Activated CD8-positive, alpha-beta memory T cell treated with anti-CD3 and anti-CD28 coated beads for 36 hours (primary cell): Measurements from ENCODE around the gene MIEN1. TPM values are rescaled to one million over a fixed set of nuclear protein-coding genes. Genes with fewer than 3 reads are reported as not detected.
"Not testable (repeated sequence)": the region's sequence is repeated elsewhere in the genome, so short reads cannot be mapped to it uniquely, and the experiment has no call there.

Experiments used
- CTCF ChIA-PET: fragments of 350-600 bp; sonication (Branson Sonifier 250); formaldehyde crosslinking; loops from one replicate; lab custom pipeline; 2021; ENCODE audit warnings: antibody characterized with exemption; lab: Charles Lee
- POLR2A ChIA-PET: fragments of 350-600 bp; sonication (Branson Sonifier 250); formaldehyde crosslinking; loops from one replicate; lab custom pipeline; 2021; ENCODE audit warnings: antibody characterized with exemption; lab: Charles Lee
- total RNA-seq, 2 experiments: library from RNA; stranded (reverse); gene quantifications; one replicate each; pipeline ENCODE4 v1.2.3, GENCODE V29; 2021

MIEN1 gene
- total RNA-seq, 2 experiments from 2014 or later, result 45.2 to 48.1 TPM

- POLR2A ChIA-PET, result interaction anchor here (0.6 to 1.5 kb wide), 7 partner anchors 11 to 106 kb away, joined by 4 to 10 read pairs (median 4); partner anchors contain the start of gene IKZF3
Measured at GRCh38 chr17:39757931-39758873, 27.9 kb upstream of the MIEN1 start.

GRCh38 chr17:39757176-39757662, 26.9 kb upstream of the MIEN1 start:
- POLR2A ChIA-PET, result interaction anchor here (1.4 to 2.5 kb wide), 2 partner anchors 12 to 86 kb away, joined by 7 to 10 read pairs; no protein-coding TSS in a partner anchor
- CTCF ChIA-PET, result interaction anchor here (1.1 to 5.4 kb wide), 5 partner anchors 20 to 136 kb away, joined by 3 to 37 read pairs (median 4); partner anchors contain the start of gene MIEN1

More at GRCh38 chr17:39757931-39758873, 27.9 kb upstream of the MIEN1 start:
- CTCF ChIA-PET, result interaction anchor here (0.7 to 1.7 kb wide), 6 partner anchors 19 to 137 kb away, joined by 3 to 6 read pairs (median 3); partner anchors contain the start of gene MIEN1

- ChIA-PET POLR2A (interaction anchor here (0.5 to 3.2 kb wide), 5 partner anchors 20 to 104 kb away, joined by 3 to 21 read pairs (median 7); partner anchors contain the start of gene MIEN1), CTCF (interaction anchor here (0.6 to 5.4 kb wide), 6 partner anchors 14 to 134 kb away, joined by 3 to 37 read pairs (median 4); no protein-coding TSS in a partner anchor)
Measured at GRCh38 chr17:39756380-39757079, 26.2 kb upstream of the MIEN1 start.

GRCh38 chr17:39755554-39756379, 25.4 kb upstream of the MIEN1 start:
- ChIA-PET CTCF (interaction anchor here (0.6 to 5.4 kb wide), 11 partner anchors 14 to 133 kb away, joined by 3 to 37 read pairs (median 4); partner anchors contain the start of gene IKZF3), POLR2A (interaction anchor here (0.5 to 3.2 kb wide), 9 partner anchors 9 to 109 kb away, joined by 3 to 21 read pairs (median 7); partner anchors contain the start of genes IKZF3 and MIEN1)

- ChIA-PET CTCF (interaction anchor here (0.6 to 5.4 kb wide), 9 partner anchors 15 to 133 kb away, joined by 3 to 37 read pairs (median 3); partner anchors contain the start of gene IKZF3), POLR2A (interaction anchor here (0.6 to 3.2 kb wide), 10 partner anchors 10 to 171 kb away, joined by 4 to 21 read pairs (median 7); partner anchors contain the start of genes IKZF3 and MIEN1)
Measured at GRCh38 chr17:39754958-39755553, 24.7 kb upstream of the MIEN1 start.

GRCh38 chr17:39754161-39754957, 24.0 kb upstream of the MIEN1 start:
- ChIA-PET POLR2A (interaction anchor here (0.6 to 3.2 kb wide), 11 partner anchors 10 to 172 kb away, joined by 3 to 21 read pairs (median 7); partner anchors contain the start of genes IKZF3 and MIEN1), CTCF (interaction anchor here (0.6 to 5.4 kb wide), 12 partner anchors 16 to 136 kb away, joined by 3 to 37 read pairs (median 4); partner anchors contain the start of genes IKZF3 and MIEN1)

- ChIA-PET CTCF (interaction anchor here (0.7 to 5.4 kb wide), 6 partner anchors 23 to 227 kb away, joined by 3 to 37 read pairs (median 4); partner anchors contain the start of genes IKZF3, MIEN1 and PSMD3), POLR2A (interaction anchor here (0.6 to 3.2 kb wide), 6 partner anchors 22 to 132 kb away, joined by 3 to 21 read pairs (median 6); partner anchors contain the start of gene MIEN1)
Measured at GRCh38 chr17:39753514-39754160, 23.3 kb upstream of the MIEN1 start.

GRCh38 chr17:39752241-39752881, 22.0 kb upstream of the MIEN1 start:
- POLR2A ChIA-PET, result interaction anchor here (0.6 to 1.3 kb wide), 2 partner anchors 64 to 131 kb away, joined by 3 to 4 read pairs; partner anchors contain the start of gene PGAP3
- CTCF ChIA-PET, result interaction anchor here (0.9 to 5.4 kb wide), 2 partner anchors 118 to 130 kb away, joined by 3 to 37 read pairs; no protein-coding TSS in a partner anchor

GRCh38 chr17:39751637-39752036, 21.3 kb upstream of the MIEN1 start:
- ChIA-PET POLR2A (interaction anchor here (0.6 kb wide), 1 partner anchor 64 kb away, joined by 4 read pairs; the partner anchor contains the start of gene PGAP3), CTCF (interaction anchor here (5.4 kb wide), 1 partner anchor 129 kb away, joined by 37 read pairs; no protein-coding TSS in a partner anchor)

- ChIA-PET CTCF (no interaction called here), POLR2A (no interaction called here)
Measured at GRCh38 chr17:39751016-39751543, 20.7 kb upstream of the MIEN1 start.

- POLR2A ChIA-PET, result no interaction called here
- CTCF ChIA-PET, result interaction anchor here (1.6 to 2.3 kb wide), 2 partner anchors 21 to 128 kb away, joined by 4 to 11 read pairs; partner anchors contain the start of gene MIEN1
Measured at GRCh38 chr17:39750131-39751015, 20.0 kb upstream of the MIEN1 start.

GRCh38 chr17:39748444-39749034, 18.2 kb upstream of the MIEN1 start:
- CTCF ChIA-PET, result interaction anchor here (2.3 kb wide), 1 partner anchor 19 kb away, joined by 11 read pairs; the partner anchor contains the start of gene MIEN1
- POLR2A ChIA-PET, result not testable (repeated sequence)

- POLR2A ChIA-PET, result no interaction called here
Measured at GRCh38 chr17:39747745-39748144, 17.4 kb upstream of the MIEN1 start.

More at GRCh38 chr17:39747745-39748144, 17.4 kb upstream of the MIEN1 start:
- CTCF ChIA-PET, result interaction anchor here (1.7 to 2.3 kb wide), 2 partner anchors 18 to 126 kb away, joined by 4 to 11 read pairs; partner anchors contain the start of gene MIEN1
